Midbrain (tissue), 1 donor: ENCODE measurements around the gene B3GNT4.
"Not testable (repeated sequence)": the region's sequence is repeated elsewhere in the genome, so short reads cannot be mapped to it uniquely, and the experiment has no call there.

Source experiments
- DNase-seq: peaks from one replicate; lab custom pipeline; 2025; lab: John Stamatoyannopoulos, UW

The B3GNT4 gene

GRCh38 chr12:122189626-122190475, 13.7 kb upstream of the B3GNT4 start:
- DNase-seq, result no peak

- no peak for DNase-seq
Observed at GRCh38 chr12:122190842-122191668, 12.5 kb upstream of the B3GNT4 start.

- DNase-seq, result no peak
Observed at GRCh38 chr12:122192441-122192840, 11.1 kb upstream of the B3GNT4 start.

GRCh38 chr12:122194804-122195203, 8.7 kb upstream of the B3GNT4 start:
- DNase-seq, result no peak

GRCh38 chr12:122195405-122195804, 8.1 kb upstream of the B3GNT4 start:
- DNase-seq, result no peak

- no peak for DNase-seq
Observed at GRCh38 chr12:122197612-122197966, 5.9 kb upstream of the B3GNT4 start.

- DNase-seq, result no peak
Observed at GRCh38 chr12:122199484-122200355, 3.8 kb upstream of the B3GNT4 start.

- DNase-seq, result no peak
Observed at GRCh38 chr12:122200541-122201175, 2.9 kb upstream of the B3GNT4 start.

- no peak for DNase-seq
Observed at GRCh38 chr12:122201381-122201780, 2.1 kb upstream of the B3GNT4 start.

GRCh38 chr12:122202017-122202416, 1.5 kb upstream of the B3GNT4 start:
- DNase-seq, result no peak

GRCh38 chr12:122202811-122203210, 698 bp upstream of the B3GNT4 start:
- not testable (repeated sequence) for DNase-seq

- DNase-seq, result no peak
Observed at GRCh38 chr12:122204167-122205052, 901 bp downstream of the B3GNT4 start.

GRCh38 chr12:122205053-122205925, 1.8 kb downstream of the B3GNT4 start:
- no peak for DNase-seq

GRCh38 chr12:122206111-122206881, 2.8 kb downstream of the B3GNT4 start:
- no peak for DNase-seq

GRCh38 chr12:122206976-122207375, 3.5 kb downstream of the B3GNT4 start:
- no peak for DNase-seq

GRCh38 chr12:122207391-122207790, 3.9 kb downstream of the B3GNT4 start:
- no peak for DNase-seq

GRCh38 chr12:122208073-122208820, 4.7 kb downstream of the B3GNT4 start:
- DNase-seq, result no peak

- DNase-seq, result no peak
Observed at GRCh38 chr12:122215771-122216170, 12.3 kb downstream of the B3GNT4 start.
